H9 (cell line): ENCODE data around the gene SLC24A3. TPM values are rescaled to one million over a fixed set of nuclear protein-coding genes. Genes with fewer than 3 reads are reported as not detected.

ENCODE experiments used
- DNase-seq: peaks from one replicate; pipeline ENCODE4 v3.0.0-alpha.2; 2017
- H2AFZ ChIP-seq: one replicate; pipeline ENCODE4 v1.6.1; 2013; ENCODE audit warnings: mild to moderate bottlenecking, low read length, control low read depth, moderate library complexity
- H2AK5ac ChIP-seq: 2 replicates; pipeline ENCODE4 v1.6.1; 2013; ENCODE audit warnings: low read length, control low read depth, mixed read lengths; ENCODE audit not compliant: insufficient read length
- H2BK120ac ChIP-seq: one replicate; pipeline ENCODE4 v1.6.1; 2013; ENCODE audit warnings: low read depth, mild to moderate bottlenecking, low read length, control low read depth, inconsistent platforms; ENCODE audit not compliant: poor library complexity, severe bottlenecking
- H2BK12ac ChIP-seq: 2 replicates; pipeline ENCODE4 v1.6.1; 2013; ENCODE audit warnings: low read length, control low read depth, mixed read lengths, low read depth; ENCODE audit not compliant: insufficient read length
- H2BK15ac ChIP-seq: 2 replicates; pipeline ENCODE4 v1.6.1; 2013; ENCODE audit warnings: low read depth, low read length, control low read depth
- H2BK20ac ChIP-seq: one replicate; pipeline ENCODE4 v1.6.1; 2013; ENCODE audit warnings: low read depth, mild to moderate bottlenecking, low read length, control low read depth, inconsistent platforms; ENCODE audit not compliant: poor library complexity, severe bottlenecking
- H2BK5ac ChIP-seq: 2 replicates; pipeline ENCODE4 v1.6.1; 2013; ENCODE audit warnings: low read length, control low read depth, mixed read lengths; ENCODE audit not compliant: insufficient read length
- H3K14ac ChIP-seq: 2 replicates; pipeline ENCODE4 v1.6.1; 2013; ENCODE audit warnings: low read length, control low read depth; ENCODE audit not compliant: insufficient read depth
- H3K18ac ChIP-seq: 2 replicates; pipeline ENCODE4 v1.6.1; 2013; ENCODE audit warnings: low read depth, mild to moderate bottlenecking, mixed read lengths, low read length, control low read depth; ENCODE audit not compliant: insufficient read length
- H3K23ac ChIP-seq: 2 replicates; pipeline ENCODE4 v1.6.1; 2013; ENCODE audit warnings: low read length, control low read depth, mixed read lengths, low read depth; ENCODE audit not compliant: insufficient read length
- H3K23me2 ChIP-seq: 2 replicates; pipeline ENCODE4 v1.6.1; 2013; ENCODE audit warnings: low read depth, mild to moderate bottlenecking, mixed read lengths, low read length, control low read depth; ENCODE audit not compliant: insufficient read length, poor library complexity, severe bottlenecking
- H3K27ac ChIP-seq: 2 replicates; pipeline ENCODE4 v1.5.1; 2013; ENCODE audit warnings: low read length, control low read depth, mixed read lengths, low read depth; ENCODE audit not compliant: insufficient read length
- H3K27me3 ChIP-seq: 2 replicates; pipeline ENCODE4 v1.6.1; 2013; ENCODE audit warnings: low read length, control low read depth, inconsistent platforms; ENCODE audit not compliant: insufficient read depth
- H3K4ac ChIP-seq: 2 replicates; pipeline ENCODE4 v1.6.1; 2013; ENCODE audit warnings: low read depth, mild to moderate bottlenecking, control low read depth, inconsistent platforms, low read length, moderate library complexity
- H3K4me1 ChIP-seq: 2 replicates; pipeline ENCODE4 v1.6.1; 2013; ENCODE audit warnings: low read length, control low read depth, inconsistent platforms; ENCODE audit not compliant: insufficient read depth
- H3K4me2 ChIP-seq: 2 replicates; pipeline ENCODE4 v1.6.1; 2013; ENCODE audit warnings: low read length, control low read depth, mixed read lengths; ENCODE audit not compliant: insufficient read length, insufficient read depth
- H3K56ac ChIP-seq: 2 replicates; pipeline ENCODE4 v1.6.1; 2013; ENCODE audit warnings: low read depth, mild to moderate bottlenecking, mixed read lengths, low read length, control low read depth; ENCODE audit not compliant: insufficient read length
- H3K79me1 ChIP-seq: 2 replicates; pipeline ENCODE4 v1.6.1; 2013; ENCODE audit warnings: low read depth, mild to moderate bottlenecking, moderate library complexity, low read length, control low read depth, inconsistent platforms; ENCODE audit not compliant: insufficient read depth, poor library complexity, severe bottlenecking
- H3K79me2 ChIP-seq: 2 replicates; pipeline ENCODE4 v1.6.1; 2013; ENCODE audit warnings: low read length, control low read depth, inconsistent platforms; ENCODE audit not compliant: insufficient read depth
- H3K9ac ChIP-seq: 2 replicates; pipeline ENCODE4 v1.6.1; 2013; ENCODE audit warnings: low read length, control low read depth, mixed read lengths; ENCODE audit not compliant: insufficient read length; ENCODE audit errors: extremely low read depth
- H3K9me3 ChIP-seq: one replicate; pipeline ENCODE4 v1.6.1; 2013; ENCODE audit warnings: low read depth, low read length, inconsistent platforms; ENCODE audit not compliant: control insufficient read depth
- H3T11ph ChIP-seq: one replicate; pipeline ENCODE4 v1.6.1; 2013; ENCODE audit warnings: mild to moderate bottlenecking, low read length, control low read depth, inconsistent platforms
- H4K20me1 ChIP-seq: one replicate; pipeline ENCODE4 v1.6.1; 2013; ENCODE audit not compliant: control insufficient read depth, insufficient read length, insufficient read depth
- H4K5ac ChIP-seq: 2 replicates; pipeline ENCODE4 v1.6.1; 2013; ENCODE audit warnings: low read depth, mild to moderate bottlenecking, mixed read lengths, low read length, control low read depth; ENCODE audit not compliant: insufficient read length
- H4K8ac ChIP-seq: replicated peaks from 2 replicates; pipeline ENCODE4 v1.6.1; 2013; ENCODE audit warnings: low read length, control low read depth, mixed read lengths, low read depth; ENCODE audit not compliant: insufficient read length
- H4K91ac ChIP-seq: 2 replicates; pipeline ENCODE4 v1.6.1; 2013; ENCODE audit warnings: low read depth, mild to moderate bottlenecking, moderate library complexity, mixed read lengths, low read length, control low read depth; ENCODE audit not compliant: insufficient read length
- H3K27ac Mint-ChIP-seq, 3 experiments: 2 replicates in 2 of 3; 3 replicates in 1 of 3; pipeline ENCODE4 v1.8.0; 2020 to 2021; ENCODE audit warnings: mixed read lengths in 3 of 3, mild to moderate bottlenecking in 1 of 3, moderate library complexity in 1 of 3
- H3K27me3 Mint-ChIP-seq: 2 replicates; pipeline ENCODE4 v1.8.0; 2021; ENCODE audit warnings: low read depth, mild to moderate bottlenecking, moderate library complexity, mixed read lengths
- H3K36me3 Mint-ChIP-seq, 3 experiments: 2 replicates in 2 of 3; 3 replicates in 1 of 3; pipeline ENCODE4 v1.8.0; 2020 to 2021; ENCODE audit warnings: low read depth in 3 of 3, mixed read lengths in 3 of 3; ENCODE audit not compliant: insufficient read depth in 1 of 3
- H3K4me1 Mint-ChIP-seq, 2 experiments: 2 replicates each; pipeline ENCODE4 v1.8.0; 2020; ENCODE audit warnings: mixed read lengths in 2 of 2
- H3K4me3 Mint-ChIP-seq, 2 experiments: 2 replicates in 1 of 2; 3 replicates in 1 of 2; pipeline ENCODE4 v1.8.0; 2020 to 2021; ENCODE audit warnings: mild to moderate bottlenecking in 2 of 2, mixed read lengths in 2 of 2, moderate library complexity in 1 of 2
- H3K9me3 Mint-ChIP-seq, 2 experiments: 2 replicates in 1 of 2; 3 replicates in 1 of 2; pipeline ENCODE4 v1.8.0; 2020; ENCODE audit warnings: mild to moderate bottlenecking in 2 of 2, mixed read lengths in 2 of 2, moderate library complexity in 1 of 2
- WGBS: extraction: QIAGEN DNeasy Blood & Tissue Kit; methylation state at CpG from one replicate; pipeline ENCODE4 v1.1.7; 2013; ENCODE audit warnings: missing lambda C conversion rate, low lambda C conversion rate, mixed read lengths; ENCODE audit not compliant: insufficient read length; ENCODE audit errors: extremely low coverage; 5-methylcytosine and 5-hydroxymethylcytosine counted together
- total RNA-seq: library from RNA; stranded (reverse); gene quantifications from 2 replicates; pipeline ENCODE4 v1.2.1, GENCODE V29; 2021
- TF ChIP-seq, protein P1 (sequence below): fragments of 200-600 bp; sonication (generic); conservative IDR thresholded peaks from 3 replicates; pipeline ENCODE4 v1.8.0; 2021; ENCODE audit warnings: antibody characterized with exemption, mild to moderate bottlenecking

Gene SLC24A3
- total RNA-seq, 1 experiment from 2014 or later, result 0.83 TPM

DNA sequence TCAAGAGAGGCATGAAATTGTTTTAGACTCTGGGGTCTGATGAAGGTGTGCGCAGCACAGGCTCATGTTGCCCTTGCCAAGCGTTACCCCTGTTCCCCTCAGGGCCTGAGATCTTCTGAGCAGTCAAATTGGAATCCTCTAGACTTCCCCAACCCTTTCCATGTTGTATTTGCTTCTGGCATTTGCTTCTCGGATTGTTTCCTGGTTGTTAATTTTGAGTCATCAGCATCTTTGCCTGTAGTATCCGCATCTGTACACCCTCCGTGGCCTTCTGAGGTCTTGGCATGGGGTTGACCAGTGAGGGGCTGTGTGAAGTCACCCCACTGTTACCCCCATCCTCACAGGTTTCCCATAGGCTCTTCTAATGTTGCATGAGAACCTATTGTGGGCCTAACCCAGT, 40.9 kb downstream of the SLC24A3 start:
- Histone ChIP-seq H3K9ac (no peak overlapping the region), H2AFZ (no peak overlapping the region), H3T11ph (no peak overlapping the region), H4K5ac (no peak overlapping the region), H3K79me1 (no peaks in the 10 kb centered on the region), H3K56ac (no peak overlapping the region), H2BK20ac (no peak overlapping the region), H3K4ac (no peak overlapping the region), H4K20me1 (no peaks in the 10 kb centered on the region), H2BK120ac (no peak overlapping the region), H2AK5ac (no peak overlapping the region), H3K18ac (peak overlapping the region; percentile 19), H3K27ac (no peak overlapping the region), H3K9me3 (no peaks in the 10 kb centered on the region), H2BK12ac (no peak overlapping the region), H3K4me1 (no peaks in the 10 kb centered on the region; the same call in 1 of the 2 replicates), H3K27me3 (no peaks in the 10 kb centered on the region), H3K23ac (no peak overlapping the region), H3K4me2 (no peak overlapping the region), H2BK5ac (no peak overlapping the region), H3K79me2 (no peaks in the 10 kb centered on the region), H4K91ac (no peak overlapping the region), H3K14ac (no peak overlapping the region), H2BK15ac (no peak overlapping the region), H4K8ac (no peak overlapping the region), H3K23me2 (no peaks in the 10 kb centered on the region)
- Mint-ChIP-seq H3K36me3 (no peaks in the 10 kb centered on the region), H3K4me1 (peaks cover 3 to 7% of the 10 kb centered on the region in 2 experiments; a peak in 2 of 4 replicates), H3K27ac (no peak overlapping the region), H3K4me3 (no peak overlapping the region), H3K9me3 (no peaks in the 10 kb centered on the region), H3K27me3 (no peaks in the 10 kb centered on the region)
- WGBS, result no CpG with 5 or more reads among the region's 5 CpGs
- DNase-seq, result no peak
- TF ChIP-seq, protein P1, sequence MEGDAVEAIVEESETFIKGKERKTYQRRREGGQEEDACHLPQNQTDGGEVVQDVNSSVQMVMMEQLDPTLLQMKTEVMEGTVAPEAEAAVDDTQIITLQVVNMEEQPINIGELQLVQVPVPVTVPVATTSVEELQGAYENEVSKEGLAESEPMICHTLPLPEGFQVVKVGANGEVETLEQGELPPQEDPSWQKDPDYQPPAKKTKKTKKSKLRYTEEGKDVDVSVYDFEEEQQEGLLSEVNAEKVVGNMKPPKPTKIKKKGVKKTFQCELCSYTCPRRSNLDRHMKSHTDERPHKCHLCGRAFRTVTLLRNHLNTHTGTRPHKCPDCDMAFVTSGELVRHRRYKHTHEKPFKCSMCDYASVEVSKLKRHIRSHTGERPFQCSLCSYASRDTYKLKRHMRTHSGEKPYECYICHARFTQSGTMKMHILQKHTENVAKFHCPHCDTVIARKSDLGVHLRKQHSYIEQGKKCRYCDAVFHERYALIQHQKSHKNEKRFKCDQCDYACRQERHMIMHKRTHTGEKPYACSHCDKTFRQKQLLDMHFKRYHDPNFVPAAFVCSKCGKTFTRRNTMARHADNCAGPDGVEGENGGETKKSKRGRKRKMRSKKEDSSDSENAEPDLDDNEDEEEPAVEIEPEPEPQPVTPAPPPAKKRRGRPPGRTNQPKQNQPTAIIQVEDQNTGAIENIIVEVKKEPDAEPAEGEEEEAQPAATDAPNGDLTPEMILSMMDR, result no peak
